Neuronal stem cell (in vitro differentiated cells): ENCODE measurements around the gene KRTAP9-2.

Experiments used
- DNase-seq: peaks from one replicate; pipeline ENCODE4 v3.0.0-alpha.2; 2013; ENCODE audit warnings: low spot score
- H2AFZ ChIP-seq: one replicate; pipeline ENCODE4 v1.6.1; 2013; ENCODE audit warnings: mild to moderate bottlenecking, low read length, inconsistent platforms
- H2AK5ac ChIP-seq: 2 replicates; pipeline ENCODE4 v1.6.1; 2013; ENCODE audit warnings: low read depth, mild to moderate bottlenecking, inconsistent platforms, low read length, moderate library complexity, mixed read lengths
- H2BK120ac ChIP-seq: 2 replicates; pipeline ENCODE4 v1.6.1; 2013; ENCODE audit warnings: low read depth, mild to moderate bottlenecking, inconsistent platforms, low read length, moderate library complexity, mixed read lengths
- H2BK12ac ChIP-seq: one replicate; pipeline ENCODE4 v1.6.1; 2013; ENCODE audit warnings: low read length, inconsistent platforms
- H2BK15ac ChIP-seq: 2 replicates; pipeline ENCODE4 v1.6.1; 2013; ENCODE audit warnings: mild to moderate bottlenecking, low read length, inconsistent platforms, mixed read lengths
- H2BK5ac ChIP-seq: one replicate; pipeline ENCODE4 v1.6.1; 2013; ENCODE audit warnings: inconsistent platforms, mild to moderate bottlenecking, low read length, moderate library complexity
- H3K14ac ChIP-seq: one replicate; pipeline ENCODE4 v1.6.1; 2013; ENCODE audit warnings: low read length, inconsistent platforms
- H3K18ac ChIP-seq: 2 replicates; pipeline ENCODE4 v1.6.1; 2013; ENCODE audit warnings: low read length, inconsistent platforms
- H3K23ac ChIP-seq: 2 replicates; pipeline ENCODE4 v1.6.1; 2013; ENCODE audit warnings: low read depth, mild to moderate bottlenecking, mixed read lengths, low read length, inconsistent platforms; ENCODE audit not compliant: poor library complexity
- H3K27ac ChIP-seq: replicated peaks from 3 replicates; pipeline ENCODE4 v1.5.1; 2013; ENCODE audit warnings: low read length, inconsistent platforms
- H3K27me3 ChIP-seq, 3 experiments: 2 replicates each; pipeline ENCODE4 v1.6.1; 2013; ENCODE audit warnings: low read length in 3 of 3, mild to moderate bottlenecking in 2 of 3, inconsistent platforms in 1 of 3, low read depth in 1 of 3, mixed read lengths in 1 of 3, moderate library complexity in 1 of 3; ENCODE audit not compliant: control insufficient read depth in 3 of 3, insufficient read depth in 3 of 3
- H3K36me3 ChIP-seq, 2 donors: replicated peaks in 1 of 2; 2 replicates each; pipeline ENCODE4 v1.6.1; 2013; ENCODE audit warnings: low read length in 2 of 2; ENCODE audit not compliant: control insufficient read depth in 2 of 2, insufficient read depth in 2 of 2
- H3K4ac ChIP-seq: 2 replicates; pipeline ENCODE4 v1.6.1; 2013; ENCODE audit warnings: inconsistent platforms, mild to moderate bottlenecking, low read length, moderate library complexity
- H3K4me1 ChIP-seq, 2 donors: 1 replicate in 1 of 2; 2 replicates in 1 of 2; pipeline ENCODE4 v1.6.1; 2013; ENCODE audit warnings: low read length in 2 of 2, low read depth in 1 of 2; ENCODE audit not compliant: control insufficient read depth in 2 of 2, insufficient read depth in 1 of 2
- H3K4me2 ChIP-seq: one replicate; pipeline ENCODE4 v1.6.1; 2013; ENCODE audit warnings: mild to moderate bottlenecking, low read length, inconsistent platforms; ENCODE audit not compliant: insufficient read depth, poor library complexity, severe bottlenecking
- H3K4me3 ChIP-seq, 2 donors: 2 replicates each; pipeline ENCODE4 v1.5.1; 2013; ENCODE audit warnings: low read length in 2 of 2, mild to moderate bottlenecking in 2 of 2, inconsistent platforms in 1 of 2, moderate library complexity in 1 of 2
- H3K79me1 ChIP-seq: one replicate; pipeline ENCODE4 v1.6.1; 2013; ENCODE audit warnings: low read depth, mild to moderate bottlenecking, inconsistent platforms, low read length, moderate library complexity
- H3K9ac ChIP-seq: one replicate; pipeline ENCODE4 v1.6.1; 2013; ENCODE audit warnings: mild to moderate bottlenecking, low read depth, low read length, inconsistent platforms; ENCODE audit not compliant: poor library complexity
- H3K9me3 ChIP-seq, 2 donors: replicated peaks in 1 of 2; 2 replicates each; pipeline versions ENCODE3 to v1.6.1; 2013; ENCODE audit warnings: low read length in 2 of 2, mild to moderate bottlenecking in 2 of 2, inconsistent platforms in 1 of 2, low read depth in 1 of 2, mixed read lengths in 1 of 2, moderate library complexity in 1 of 2; ENCODE audit not compliant: control insufficient read depth in 2 of 2, insufficient read depth in 1 of 2
- H4K8ac ChIP-seq: one replicate; pipeline ENCODE4 v1.6.1; 2013; ENCODE audit warnings: low read depth, mild to moderate bottlenecking, inconsistent platforms, low read length, moderate library complexity
- H4K91ac ChIP-seq: one replicate; pipeline ENCODE4 v1.6.1; 2013; ENCODE audit warnings: low read length, low read depth, mild to moderate bottlenecking, inconsistent platforms; ENCODE audit not compliant: poor library complexity
- WGBS, 2 donors: extraction: QIAGEN DNeasy Blood & Tissue Kit; methylation state at CpG; one replicate each; pipeline ENCODE4 v1.1.7; 2013; ENCODE audit warnings: missing lambda C conversion rate in 2 of 2, mixed read lengths in 1 of 2; ENCODE audit not compliant: insufficient read length in 2 of 2, insufficient replicate concordance in 1 of 2; ENCODE audit errors: extremely low coverage in 2 of 2; 5-methylcytosine and 5-hydroxymethylcytosine counted together

Gene KRTAP9-2

DNA sequence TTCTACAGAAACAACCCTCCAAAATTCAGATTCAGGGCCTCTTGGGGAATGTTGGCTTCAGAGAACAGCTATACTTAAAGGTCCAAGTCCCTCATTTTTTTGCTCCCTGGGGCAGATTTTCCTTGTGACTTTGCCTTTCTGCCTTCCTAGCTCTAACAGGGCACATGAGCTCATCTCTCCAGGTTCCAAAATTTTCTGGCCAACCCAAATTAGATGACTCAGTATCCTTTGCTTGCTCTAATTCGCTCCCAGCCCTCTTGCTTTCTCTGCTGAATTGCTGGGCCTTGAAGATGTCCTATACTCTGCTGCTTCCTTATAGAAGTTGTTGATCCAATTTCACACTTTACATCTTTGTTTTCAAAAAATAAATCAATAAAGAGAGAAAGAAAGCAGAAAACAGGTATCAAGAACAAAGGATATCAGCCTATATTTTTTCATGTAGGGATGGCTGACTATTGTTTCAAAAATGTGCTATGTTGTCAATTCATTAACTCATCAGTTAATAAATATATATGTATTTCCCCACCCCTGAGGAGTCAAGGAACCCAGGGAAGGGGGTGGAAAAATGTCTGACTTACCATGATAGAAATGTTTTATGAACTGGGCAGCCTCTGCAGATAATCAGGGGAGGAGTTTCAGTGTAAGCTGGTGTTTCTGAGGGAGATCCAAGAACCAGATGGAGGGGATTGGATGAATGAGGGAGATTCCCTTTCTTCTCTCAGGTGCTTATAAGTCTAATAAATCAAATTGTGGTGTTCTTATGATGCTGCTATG lies 47.4 kb upstream of the KRTAP9-2 start:
- H3K27ac ChIP-seq, result no peak overlapping the region
- H4K91ac ChIP-seq, result no peak overlapping the region
- H2BK15ac ChIP-seq, result no peak overlapping the region
- no peak overlapping the region for H3K23ac ChIP-seq
- no peaks in the 10 kb centered on the region for H3K9me3 ChIP-seq
- DNase-seq, result no peak
- H3K36me3 ChIP-seq, result no peaks in the 10 kb centered on the region
- H3K79me1 ChIP-seq, result no peaks in the 10 kb centered on the region
- no CpG with 5 or more reads among the region's 1 CpG for WGBS, 2 donors
- H3K4me2 ChIP-seq, result no peak overlapping the region
- H2BK5ac ChIP-seq, result no peak overlapping the region
- no peak overlapping the region for H4K8ac ChIP-seq
- H3K14ac ChIP-seq, result no peak overlapping the region
- no peak overlapping the region for H2AFZ ChIP-seq
- H3K27me3 ChIP-seq, result peaks cover 0 to 10% (median 0%) of the 10 kb centered on the region in 3 experiments
- H3K4me1 ChIP-seq, result no peaks in the 10 kb centered on the region
- H2AK5ac ChIP-seq, result no peak overlapping the region
- H3K9ac ChIP-seq, result no peak overlapping the region
- H3K4ac ChIP-seq, result no peak overlapping the region
- H3K4me3 ChIP-seq, result no peak overlapping the region
- H2BK12ac ChIP-seq, result no peak overlapping the region
- H3K18ac ChIP-seq, result no peak overlapping the region
- H2BK120ac ChIP-seq, result no peak overlapping the region

DNA sequence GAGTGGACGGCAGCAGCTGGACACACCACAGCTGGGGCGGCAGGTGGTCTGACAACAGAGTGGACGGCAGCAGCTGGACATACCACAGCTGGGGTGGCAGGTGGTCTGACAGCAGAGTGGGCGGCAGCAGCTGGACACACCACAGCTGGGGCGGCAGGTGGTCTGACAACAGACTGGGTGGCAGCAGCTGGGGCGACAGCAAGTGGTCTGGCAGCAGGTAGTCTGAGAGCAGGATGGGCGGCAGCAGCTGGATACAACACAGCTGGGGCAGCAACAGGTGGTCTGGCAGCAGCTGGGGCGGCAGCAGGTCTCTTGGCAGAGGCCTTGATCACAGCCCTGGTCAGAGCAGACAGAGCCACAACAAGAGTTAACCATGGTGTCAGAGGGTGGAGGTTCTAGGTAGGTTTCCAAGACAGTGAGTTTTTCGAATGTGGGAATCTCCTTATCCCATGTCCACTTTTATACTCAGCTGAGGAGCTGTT lies 41.9 kb upstream of the KRTAP9-2 start, which contains the start of gene KRTAP4-1:
KRTAP4-1 (minus strand) TSS at position 432 of the 482 bp plus-strand sequence; CDS start at position 375, 57 bp downstream.
- no peak within 1 kb of the TSS for H4K8ac ChIP-seq
- DNase-seq, result no peak
- no CpG with 5 or more reads among the region's 9 CpGs for WGBS, 2 donors
- no peak within 1 kb of the TSS for H3K27ac ChIP-seq
- H2BK120ac ChIP-seq, result no peak within 1 kb of the TSS
- H3K9ac ChIP-seq, result peak within 1 kb of the TSS; percentile 30
- H2AFZ ChIP-seq, result no peak within 1 kb of the TSS
- H3K79me1 ChIP-seq, result no peaks in the 10 kb centered on the region
- no peak within 1 kb of the TSS for H2BK12ac ChIP-seq
- no peak within 1 kb of the TSS for H3K4ac ChIP-seq
- peaks cover 0 to 2% of the 10 kb centered on the region in 2 donors for H3K4me1 ChIP-seq
- no peak within 1 kb of the TSS for H2BK5ac ChIP-seq
- no peak within 1 kb of the TSS for H2BK15ac ChIP-seq
- no peak within 1 kb of the TSS for H2AK5ac ChIP-seq
- H3K23ac ChIP-seq, result no peak within 1 kb of the TSS
- H3K27me3 ChIP-seq, result no peaks in the 10 kb centered on the region
- no peaks in the 10 kb centered on the region for H3K36me3 ChIP-seq
- H3K18ac ChIP-seq, result peak within 1 kb of the TSS; percentile 21
- H3K9me3 ChIP-seq, result no peaks in the 10 kb centered on the region
- no peak within 1 kb of the TSS for H3K14ac ChIP-seq
- no peak within 1 kb of the TSS for H4K91ac ChIP-seq
- no peak within 1 kb of the TSS for H3K4me3 ChIP-seq
- H3K4me2 ChIP-seq, result no peak within 1 kb of the TSS

DNA sequence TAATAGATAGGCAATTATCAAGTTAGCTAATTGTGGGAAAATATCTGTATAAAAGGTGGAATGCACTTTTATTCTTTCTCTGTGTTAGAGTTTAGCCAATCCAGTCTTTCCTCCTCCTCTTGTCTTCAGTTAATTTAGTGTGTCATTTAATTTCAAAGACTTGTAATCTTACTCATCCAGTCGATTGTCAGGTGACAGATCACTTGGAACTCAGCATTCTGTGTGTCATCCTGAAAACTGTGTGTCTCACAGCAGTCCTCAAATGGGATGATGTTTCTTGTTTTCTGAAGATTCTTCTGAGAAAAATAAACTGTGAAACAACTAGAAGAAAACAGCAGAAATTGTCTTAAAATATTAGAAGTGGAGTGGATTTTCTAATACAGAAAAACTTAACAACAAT lies 41.4 kb upstream of the KRTAP9-2 start:
- no peak overlapping the region for H3K14ac ChIP-seq
- no peak for DNase-seq
- H3K4me1 ChIP-seq, result peaks cover 0 to 2% of the 10 kb centered on the region in 2 donors
- H4K8ac ChIP-seq, result no peak overlapping the region
- H3K18ac ChIP-seq, result no peak overlapping the region
- H3K27me3 ChIP-seq, result no peaks in the 10 kb centered on the region
- no peak overlapping the region for H3K9ac ChIP-seq
- no CpG with 5 or more reads among the region's 1 CpG for WGBS, 2 donors
- no peaks in the 10 kb centered on the region for H3K79me1 ChIP-seq
- H3K27ac ChIP-seq, result no peak overlapping the region
- H3K4me3 ChIP-seq, result no peak overlapping the region
- H4K91ac ChIP-seq, result no peak overlapping the region
- no peak overlapping the region for H2AK5ac ChIP-seq
- no peak overlapping the region for H2AFZ ChIP-seq
- H2BK15ac ChIP-seq, result no peak overlapping the region
- H3K23ac ChIP-seq, result no peak overlapping the region
- no peaks in the 10 kb centered on the region for H3K9me3 ChIP-seq
- H3K36me3 ChIP-seq, result no peaks in the 10 kb centered on the region
- no peak overlapping the region for H2BK12ac ChIP-seq
- H2BK120ac ChIP-seq, result no peak overlapping the region
- H2BK5ac ChIP-seq, result no peak overlapping the region
- no peak overlapping the region for H3K4me2 ChIP-seq
- no peak overlapping the region for H3K4ac ChIP-seq

DNA sequence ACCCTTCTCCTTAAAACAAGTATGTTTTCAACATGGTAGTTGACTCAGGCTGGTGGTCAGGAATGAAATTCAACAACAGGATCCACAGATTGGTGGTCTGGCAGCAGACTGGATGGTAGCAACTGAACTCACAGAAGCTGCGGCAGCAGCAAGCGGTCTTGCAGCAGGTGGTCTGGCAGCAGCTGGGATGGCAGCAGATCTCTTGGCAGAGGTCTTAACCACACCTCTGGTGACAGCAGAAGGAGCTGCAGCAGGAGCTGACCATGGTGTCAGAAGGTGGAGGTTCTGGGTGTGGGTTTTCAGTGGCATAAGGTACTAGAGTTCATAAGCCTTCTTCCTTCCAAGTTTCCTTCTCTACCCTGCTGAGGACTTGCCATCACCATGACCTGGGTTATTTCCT lies 39.6 kb upstream of the KRTAP9-2 start:
- H2BK15ac ChIP-seq, result no peak overlapping the region
- no peak overlapping the region for H2BK5ac ChIP-seq
- H3K36me3 ChIP-seq, result no peaks in the 10 kb centered on the region
- no peaks in the 10 kb centered on the region for H3K9me3 ChIP-seq
- H3K4me1 ChIP-seq, result peaks cover 0 to 2% of the 10 kb centered on the region in 2 donors
- no CpG with 5 or more reads among the region's 2 CpGs for WGBS, 2 donors
- H2AK5ac ChIP-seq, result no peak overlapping the region
- H2AFZ ChIP-seq, result no peak overlapping the region
- no peak overlapping the region for H3K4me2 ChIP-seq
- no peak overlapping the region for H2BK120ac ChIP-seq
- H3K4ac ChIP-seq, result no peak overlapping the region
- H4K8ac ChIP-seq, result no peak overlapping the region
- H3K4me3 ChIP-seq, result no peak overlapping the region
- H3K18ac ChIP-seq, result peak overlapping the region; percentile 52
- H4K91ac ChIP-seq, result no peak overlapping the region
- no peak overlapping the region for H3K27ac ChIP-seq
- H3K23ac ChIP-seq, result no peak overlapping the region
- no peak overlapping the region for H2BK12ac ChIP-seq
- no peak overlapping the region for H3K9ac ChIP-seq
- no peaks in the 10 kb centered on the region for H3K79me1 ChIP-seq
- H3K27me3 ChIP-seq, result no peaks in the 10 kb centered on the region
- no peak overlapping the region for H3K14ac ChIP-seq
- no peak for DNase-seq
